ENCODE measurements around the gene UBE2B.

Gene UBE2B

GRCh38 chr5:134438721-134439123 is 67.4 kb downstream of the UBE2B start:
- no peak for DNase-seq

DNA sequence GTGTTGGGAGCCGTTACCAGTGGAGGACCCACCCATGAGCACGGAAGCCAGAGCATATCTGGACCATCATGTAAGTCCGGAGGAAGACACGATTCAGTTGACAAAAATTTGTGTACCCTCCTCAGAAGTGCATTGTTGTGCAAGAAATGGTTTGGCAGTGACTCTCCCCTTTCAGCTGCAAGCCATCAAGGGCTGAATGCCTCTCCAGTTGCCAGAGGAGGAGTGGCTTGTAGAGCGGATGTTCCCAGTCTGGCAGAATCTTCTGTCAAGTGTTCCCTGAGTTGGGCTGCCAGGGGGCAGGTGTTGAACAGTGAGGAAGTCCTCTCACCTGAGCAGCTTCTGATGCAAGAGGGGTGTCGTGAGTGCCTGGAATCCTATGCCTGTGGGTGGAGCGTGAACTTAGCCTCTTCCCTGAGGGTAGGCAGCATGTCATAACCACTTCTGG is 67.9 kb downstream of the UBE2B start:
- DNase-seq = peak; percentile 43

DNA sequence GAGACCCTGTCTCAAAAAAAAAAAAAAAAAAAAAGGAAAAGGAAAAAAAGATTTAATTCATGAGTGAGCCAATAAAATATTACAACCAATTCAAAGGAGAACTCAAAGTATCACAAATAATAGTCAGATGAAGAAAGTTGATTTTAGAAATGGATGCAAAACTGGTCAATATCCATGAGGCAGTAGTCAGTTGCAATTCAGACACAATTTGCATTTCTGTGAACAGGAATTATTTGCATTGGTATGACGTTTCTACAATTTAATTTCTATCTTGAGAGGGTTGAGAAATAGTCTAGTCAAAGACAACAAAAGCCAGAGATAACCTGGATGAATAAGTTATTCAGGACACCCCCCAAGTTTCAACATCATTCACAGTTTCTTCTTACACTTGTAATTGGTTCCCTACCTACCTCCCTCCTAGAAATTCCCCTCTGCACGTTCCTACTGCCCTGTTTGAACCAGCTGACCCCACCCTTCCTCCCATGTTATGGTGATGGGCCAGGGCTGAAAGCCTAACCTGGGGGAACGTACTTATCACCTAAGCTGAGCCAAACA is 68.9 kb downstream of the UBE2B start:
- peak; percentile 77 for DNase-seq

Data from NCI-H526 treated with DMSO at 0.1 percent for 48 hours (cell line).